SKM-1 treated with dmso at 0.1 percent for 144 hours (cell line): Measurements from ENCODE around the gene MINDY4.
"Not testable (repeated sequence)": the region's sequence is repeated elsewhere in the genome, so short reads cannot be mapped to it uniquely, and the experiment has no call there.

Source experiments
- DNase-seq: peaks from one replicate; lab custom pipeline; 2025; ENCODE audit not compliant: unreplicated experiment; lab: John Stamatoyannopoulos, UW

Gene MINDY4

GRCh38 chr7:30831936-30832335, 60.7 kb downstream of the MINDY4 start:
- DNase-seq: no peak

GRCh38 chr7:30834017-30834674, 62.9 kb downstream of the MINDY4 start:
- DNase-seq: not testable (repeated sequence)

DNA sequence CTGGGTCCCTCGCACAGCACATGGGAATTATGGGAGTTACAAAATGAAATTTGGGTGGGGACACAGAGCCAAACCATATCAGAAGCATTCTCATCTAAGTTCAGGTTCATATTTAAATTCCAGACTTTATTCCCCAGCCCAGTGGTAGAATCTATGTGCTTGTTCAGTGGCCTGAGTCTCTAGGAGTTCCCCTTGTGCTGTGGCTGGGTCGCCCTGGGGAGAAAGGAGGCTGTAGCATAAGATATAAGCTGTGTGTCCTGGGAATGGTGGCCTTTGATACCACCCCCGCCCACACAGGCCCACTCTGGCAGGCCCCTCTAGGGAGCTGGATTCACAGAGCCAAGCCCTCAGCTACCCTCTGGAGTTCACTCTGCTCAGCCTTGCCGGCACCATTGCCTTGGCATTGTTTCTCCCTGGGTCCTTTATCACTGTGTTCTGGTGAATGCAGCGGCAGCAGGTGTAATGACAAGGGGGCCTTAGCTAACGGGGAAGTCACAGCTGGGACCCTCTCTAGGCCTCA, 64.2 kb downstream of the MINDY4 start:
- DNase-seq: no peak

GRCh38 chr7:30836991-30837390, 65.8 kb downstream of the MINDY4 start:
- no peak for DNase-seq

DNA sequence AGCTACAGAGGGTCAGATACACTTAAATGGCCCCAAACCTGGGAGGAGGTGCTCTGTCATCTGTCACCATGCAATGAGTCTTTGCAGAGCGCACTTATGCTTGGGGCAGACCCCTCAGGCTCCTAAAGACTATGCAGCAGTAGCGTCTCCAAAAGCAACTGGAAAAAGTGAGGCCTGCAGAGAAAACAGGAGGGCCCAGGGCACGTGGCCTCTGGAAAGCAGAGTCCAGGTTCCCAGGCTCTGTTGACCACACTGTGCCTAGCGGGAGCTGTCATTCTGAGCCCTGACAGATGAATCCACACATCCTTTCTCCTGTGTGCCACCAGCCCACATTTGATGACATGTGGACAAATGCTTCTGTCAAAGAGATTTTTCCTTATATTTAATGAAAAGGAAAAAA, 66.4 kb downstream of the MINDY4 start:
- DNase-seq: no peak

DNA sequence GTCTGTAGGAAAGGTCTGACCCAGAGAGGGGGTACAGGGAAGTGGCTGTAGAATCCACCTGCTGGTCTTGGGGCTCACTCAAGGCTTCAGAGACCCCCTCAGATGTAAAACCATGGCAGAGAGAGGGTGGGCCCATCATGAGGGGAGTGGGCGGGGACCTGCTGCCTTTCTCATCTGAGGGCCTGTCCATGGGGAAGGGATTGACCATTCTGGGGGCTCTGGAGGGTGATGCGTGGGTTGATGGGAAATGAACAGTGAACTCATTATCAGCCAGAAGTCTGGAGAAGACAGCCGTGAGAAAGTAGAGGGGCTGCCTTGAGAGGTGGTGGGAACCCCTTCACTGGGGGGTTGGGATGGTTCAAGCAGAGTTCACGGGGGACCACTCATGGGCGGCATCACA, 66.8 kb downstream of the MINDY4 start:
- no peak for DNase-seq

DNA sequence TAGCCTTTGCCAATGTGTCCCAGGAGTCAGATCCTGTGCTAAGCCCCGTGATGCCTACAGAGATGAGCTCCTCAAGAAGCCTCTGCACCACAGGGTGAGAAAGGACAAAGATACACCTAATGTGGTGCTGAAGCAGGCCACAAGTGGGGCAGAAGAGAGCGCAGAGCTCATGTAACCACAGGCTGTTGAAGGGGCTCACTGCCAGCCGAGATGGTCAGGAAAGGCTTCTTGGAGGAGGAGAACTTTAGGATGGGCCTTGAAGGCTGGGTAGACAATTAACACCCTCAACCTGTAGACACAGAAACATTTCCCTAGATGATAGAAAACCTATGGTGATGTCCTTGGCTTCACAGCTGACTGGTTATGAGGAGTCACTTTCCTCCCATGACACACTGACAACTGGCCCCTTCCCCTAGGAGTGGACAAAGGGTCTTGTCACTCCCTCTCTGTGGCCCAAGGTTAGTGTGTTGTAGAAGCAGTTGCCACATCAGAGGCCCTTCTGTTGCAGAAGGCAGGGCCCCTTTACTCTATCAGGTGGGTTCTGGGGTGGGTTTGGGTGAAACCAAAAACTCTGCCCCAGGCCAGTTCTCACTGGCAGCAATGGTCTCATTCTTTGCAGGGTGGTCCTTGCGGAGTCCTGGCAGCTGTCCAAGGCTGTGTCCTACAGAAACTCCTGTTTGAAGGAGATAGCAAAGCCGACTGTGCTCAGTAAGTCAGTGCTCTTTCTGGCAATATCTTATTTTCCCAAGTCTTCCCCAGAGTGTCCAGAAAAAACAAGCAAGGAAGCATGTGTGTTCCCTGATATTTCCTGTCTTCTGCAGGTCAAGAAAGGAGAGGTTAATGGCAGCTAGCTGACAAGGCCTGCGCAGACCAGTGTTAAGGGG, 69.2 kb downstream of the MINDY4 start:
- DNase-seq: no peak

DNA sequence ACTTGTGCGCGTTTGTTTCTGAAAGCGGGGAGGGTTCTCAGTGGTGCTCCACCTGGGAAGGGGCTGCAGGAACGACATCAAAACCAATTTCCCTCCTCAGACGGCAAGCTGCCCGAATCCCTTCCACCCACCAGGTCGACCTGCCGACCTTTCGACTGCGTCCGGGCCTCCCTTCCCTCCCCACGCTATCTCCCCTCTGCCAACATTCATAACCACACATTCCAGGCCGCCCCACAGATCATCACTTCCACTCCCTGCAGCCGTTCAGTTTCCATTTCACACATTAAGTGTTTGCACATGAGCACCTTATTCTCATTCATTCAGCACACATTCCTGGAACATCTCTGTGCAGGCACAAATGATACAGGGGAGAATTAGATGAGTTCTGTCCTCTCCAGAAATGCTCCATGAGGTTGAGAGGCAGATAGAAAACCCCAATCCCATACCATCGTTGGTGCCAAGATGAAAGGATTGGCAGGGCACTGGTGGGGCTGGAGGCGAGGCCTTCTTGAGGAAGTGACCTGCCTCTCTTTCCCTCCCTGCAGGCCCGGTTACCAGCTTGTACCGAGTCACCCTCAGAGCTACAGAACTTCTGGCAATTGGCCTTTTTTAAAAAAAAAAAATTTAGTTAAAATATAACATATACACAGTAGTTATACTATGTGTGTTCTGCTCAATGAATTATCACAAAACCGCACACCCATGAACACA, 70.0 kb downstream of the MINDY4 start:
- no peak for DNase-seq

DNA sequence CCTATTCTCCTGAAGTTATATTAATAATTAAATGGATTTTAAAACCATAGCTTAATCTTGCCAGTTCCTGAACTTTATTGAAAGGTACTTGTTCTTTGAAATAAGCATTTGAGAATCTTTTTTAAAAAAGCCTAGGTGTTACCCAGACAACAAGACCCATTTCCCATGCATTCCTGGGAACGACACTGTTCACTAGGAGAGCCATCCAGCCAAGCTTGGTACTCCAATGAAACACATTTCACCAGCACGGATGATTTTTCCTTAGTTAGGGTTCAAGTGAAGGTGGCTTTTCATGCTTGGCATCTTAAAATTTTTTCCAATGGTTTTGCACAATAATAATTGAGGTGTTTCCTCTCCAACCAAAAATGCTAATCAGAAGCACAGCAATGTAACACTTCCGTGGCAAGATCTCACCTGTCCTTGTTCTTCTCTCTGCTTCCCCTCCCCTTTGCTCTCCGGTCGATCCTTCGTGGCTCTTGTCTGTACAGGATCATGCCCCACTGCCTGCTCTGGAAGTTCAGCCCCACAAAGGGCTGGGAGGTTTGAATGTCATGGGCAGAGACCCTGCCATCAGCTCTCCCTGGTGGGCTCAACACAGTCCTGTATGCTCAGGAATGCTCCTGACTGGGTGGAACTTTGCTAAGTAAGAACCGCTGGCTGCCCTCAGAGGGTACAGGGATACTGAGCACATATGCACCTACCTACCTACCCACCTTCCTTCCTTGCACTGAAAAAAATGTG, 70.8 kb downstream of the MINDY4 start:
- DNase-seq: no peak

- no peak for DNase-seq
Measured at GRCh38 chr7:30842542-30843451, 71.6 kb downstream of the MINDY4 start.

DNA sequence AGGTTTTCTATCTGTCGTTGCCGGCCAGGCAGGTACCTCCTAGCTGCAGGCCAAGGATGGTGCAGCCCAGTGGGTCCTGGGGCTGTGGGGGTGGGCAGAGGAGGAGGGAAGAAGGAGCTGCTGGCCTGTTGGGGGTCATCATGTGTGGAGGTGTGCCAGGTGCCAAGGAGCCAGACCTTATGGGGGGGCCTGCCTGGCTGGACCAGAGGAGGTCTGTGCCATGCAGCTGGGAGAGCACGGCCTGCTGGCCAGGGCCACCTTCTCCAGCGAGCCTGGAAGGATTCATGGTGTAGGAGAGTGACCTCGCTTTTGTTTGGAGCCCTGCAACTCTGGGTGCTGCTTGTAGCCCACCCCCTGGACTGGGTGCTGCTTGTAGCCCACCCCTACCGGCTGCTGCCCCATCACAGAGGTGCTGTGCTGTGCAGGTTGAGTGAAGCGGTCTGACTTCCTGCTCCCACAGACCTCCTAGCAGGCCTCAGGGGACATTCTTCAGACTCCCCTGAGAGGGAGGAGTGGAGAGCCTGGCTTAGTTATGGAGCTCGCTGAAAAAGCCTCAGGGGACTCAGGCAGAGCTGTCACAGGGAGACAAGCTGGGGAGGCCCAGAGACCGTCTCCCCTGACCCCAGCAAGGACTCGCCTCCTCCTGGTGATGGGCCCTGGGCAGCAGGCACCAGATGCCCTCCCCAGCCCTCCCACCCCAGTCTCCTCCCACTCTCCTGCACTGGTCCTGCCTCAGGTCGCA, 72.7 kb downstream of the MINDY4 start:
- no peak for DNase-seq

GRCh38 chr7:30844483-30844874, 73.3 kb downstream of the MINDY4 start:
- no peak for DNase-seq

- no peak for DNase-seq
Measured at GRCh38 chr7:30844916-30845315, 73.7 kb downstream of the MINDY4 start.

GRCh38 chr7:30845426-30846135, 74.4 kb downstream of the MINDY4 start:
- DNase-seq: no peak

GRCh38 chr7:30846378-30846777, 75.2 kb downstream of the MINDY4 start:
- no peak for DNase-seq

GRCh38 chr7:30848121-30848855, 77.1 kb downstream of the MINDY4 start:
- DNase-seq: no peak

- no peak for DNase-seq
Measured at GRCh38 chr7:30849565-30849964, 78.3 kb downstream of the MINDY4 start.

DNA sequence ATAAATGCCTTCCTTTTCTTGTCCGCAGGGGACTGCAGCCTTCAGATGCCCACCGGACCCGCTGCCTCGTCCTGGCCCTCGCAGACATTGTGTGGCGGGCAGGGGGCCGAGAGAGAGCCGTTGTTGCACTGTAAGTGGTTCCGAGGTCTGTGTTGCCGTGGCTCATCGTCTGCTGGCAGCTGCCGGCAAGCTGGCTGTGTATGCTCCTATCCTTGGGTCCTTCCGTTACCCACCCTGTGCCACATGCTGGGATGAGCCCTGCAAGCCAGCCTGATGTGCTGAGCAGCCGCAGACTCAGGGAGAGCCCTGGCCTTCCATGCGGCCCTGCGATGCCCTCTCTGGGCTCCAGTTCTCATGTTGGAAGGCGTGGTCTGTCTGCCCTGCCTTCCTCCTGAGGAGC, 79.2 kb downstream of the MINDY4 start:
- DNase-seq: no peak
